Colonic mucosa (tissue), 4 donors: Measurements from ENCODE around the gene HNRNPA1L2. TPM values are rescaled to one million over a fixed set of nuclear protein-coding genes. Genes with fewer than 3 reads are reported as not detected.

Experiments used
- DNase-seq: peaks from one replicate; pipeline ENCODE4 v3.0.0-alpha.2; 2020
- H3K27ac ChIP-seq: fragments of 200-600 bp; one replicate; pipeline ENCODE4 v1.8.0; 2021
- H3K27me3 ChIP-seq: fragments of 200-600 bp; one replicate; pipeline ENCODE4 v1.8.0; 2021
- H3K36me3 ChIP-seq: fragments of 200-600 bp; one replicate; pipeline ENCODE4 v1.8.0; 2021
- H3K4me1 ChIP-seq: fragments of 200-600 bp; one replicate; pipeline ENCODE4 v1.8.0; 2021; ENCODE audit warnings: mild to moderate bottlenecking
- H3K4me3 ChIP-seq: fragments of 200-600 bp; one replicate; pipeline ENCODE4 v1.8.0; 2021
- H3K9ac ChIP-seq, 2 donors: one replicate each; pipeline ENCODE4 v1.7.0; 2013; ENCODE audit warnings: control low read depth in 2 of 2, low read depth in 2 of 2, low read length in 2 of 2
- H3K9me3 ChIP-seq: fragments of 200-600 bp; one replicate; pipeline ENCODE4 v1.8.0; 2021
- intact Hi-C: fragments of 100-400 bp; cut with DNase I; formaldehyde crosslinking; loops from one replicate; pipeline ENCODE4 v1.14.1; 2022
- total RNA-seq, 2 donors: library from RNA; stranded (reverse); fragmentation: NEBNext Ultra II Directional in 1 of 2; extraction: Animal tissue kit (Norgen Biotek cat#: 25700) in 1 of 2; gene quantifications; one replicate each; pipeline ENCODE4 v1.2.1, GENCODE V29; 2021
- TF ChIP-seq, protein P1 (sequence below): fragments of 200-600 bp; IDR thresholded peaks from one replicate; pipeline ENCODE4 v1.8.0; 2022; ENCODE audit warnings: antibody characterized with exemption, mild to moderate bottlenecking
- donor health status: healthy.
- donor health status: DM: no; HTN: no; CAD: no.
- donor health status: DM: no; HTN: no; CAD: no.

HNRNPA1L2 gene
- total RNA-seq, 2 donors from 2014 or later: 2.5 to 2.7 TPM

GRCh38 chr13:52644108-52644507 lies 1.9 kb downstream of the HNRNPA1L2 start:
- H3K4me3 ChIP-seq: no peak overlapping the region
- no peak overlapping the region for H3K9ac ChIP-seq
- DNase-seq: no peak
- TF ChIP-seq, protein P1, sequence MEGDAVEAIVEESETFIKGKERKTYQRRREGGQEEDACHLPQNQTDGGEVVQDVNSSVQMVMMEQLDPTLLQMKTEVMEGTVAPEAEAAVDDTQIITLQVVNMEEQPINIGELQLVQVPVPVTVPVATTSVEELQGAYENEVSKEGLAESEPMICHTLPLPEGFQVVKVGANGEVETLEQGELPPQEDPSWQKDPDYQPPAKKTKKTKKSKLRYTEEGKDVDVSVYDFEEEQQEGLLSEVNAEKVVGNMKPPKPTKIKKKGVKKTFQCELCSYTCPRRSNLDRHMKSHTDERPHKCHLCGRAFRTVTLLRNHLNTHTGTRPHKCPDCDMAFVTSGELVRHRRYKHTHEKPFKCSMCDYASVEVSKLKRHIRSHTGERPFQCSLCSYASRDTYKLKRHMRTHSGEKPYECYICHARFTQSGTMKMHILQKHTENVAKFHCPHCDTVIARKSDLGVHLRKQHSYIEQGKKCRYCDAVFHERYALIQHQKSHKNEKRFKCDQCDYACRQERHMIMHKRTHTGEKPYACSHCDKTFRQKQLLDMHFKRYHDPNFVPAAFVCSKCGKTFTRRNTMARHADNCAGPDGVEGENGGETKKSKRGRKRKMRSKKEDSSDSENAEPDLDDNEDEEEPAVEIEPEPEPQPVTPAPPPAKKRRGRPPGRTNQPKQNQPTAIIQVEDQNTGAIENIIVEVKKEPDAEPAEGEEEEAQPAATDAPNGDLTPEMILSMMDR: no peak
- H3K27ac ChIP-seq: no peak overlapping the region
- intact Hi-C loops: no loop called here
- H3K4me1 ChIP-seq: no peaks in the 10 kb centered on the region
- no peaks in the 10 kb centered on the region for H3K36me3 ChIP-seq
- H3K27me3 ChIP-seq: no peaks in the 10 kb centered on the region
- no peaks in the 10 kb centered on the region for H3K9me3 ChIP-seq

DNA sequence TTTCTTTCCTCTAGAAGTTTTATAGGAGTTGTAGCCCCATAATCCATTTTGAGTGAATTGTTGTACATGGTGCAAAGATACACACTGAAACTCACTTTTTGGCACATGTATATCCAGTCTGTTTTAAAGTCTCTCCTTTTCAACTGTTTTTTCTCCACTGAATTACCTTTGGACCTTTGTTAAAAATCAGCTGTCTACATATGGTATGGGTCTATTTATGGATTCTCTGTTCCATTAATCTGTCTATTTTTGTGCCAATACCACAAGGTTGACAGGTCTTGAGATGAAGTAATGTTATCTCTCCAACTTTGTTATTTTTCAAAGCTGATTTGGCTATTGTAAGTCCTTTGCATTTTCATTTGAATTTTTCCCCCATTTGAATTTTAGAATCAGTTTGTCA lies 4.7 kb downstream of the HNRNPA1L2 start:
- Histone ChIP-seq H3K4me1 (no peaks in the 10 kb centered on the region), H3K4me3 (no peak overlapping the region), H3K27me3 (no peaks in the 10 kb centered on the region), H3K36me3 (no peaks in the 10 kb centered on the region), H3K27ac (no peak overlapping the region), H3K9me3 (no peaks in the 10 kb centered on the region), H3K9ac (no peak overlapping the region)
- intact Hi-C loops: no loop called here
- TF ChIP-seq, protein P1: no peak
- no peak for DNase-seq

- no peaks in the 10 kb centered on the region for H3K4me1 ChIP-seq
- no peaks in the 10 kb centered on the region for H3K27me3 ChIP-seq
- no peak overlapping the region for H3K27ac ChIP-seq
- H3K9me3 ChIP-seq: no peaks in the 10 kb centered on the region
- no peaks in the 10 kb centered on the region for H3K36me3 ChIP-seq
- intact Hi-C loops: no loop called here
- TF ChIP-seq, protein P1: no peak
- peak overlapping the region in 1 of 2 donors; percentile 93 for H3K9ac ChIP-seq
- DNase-seq: no peak
- peak overlapping the region; percentile 75 for H3K4me3 ChIP-seq
These were observed 8.5 kb downstream of the HNRNPA1L2 start for GRCh38 chr13:52650731-52651130.

DNA sequence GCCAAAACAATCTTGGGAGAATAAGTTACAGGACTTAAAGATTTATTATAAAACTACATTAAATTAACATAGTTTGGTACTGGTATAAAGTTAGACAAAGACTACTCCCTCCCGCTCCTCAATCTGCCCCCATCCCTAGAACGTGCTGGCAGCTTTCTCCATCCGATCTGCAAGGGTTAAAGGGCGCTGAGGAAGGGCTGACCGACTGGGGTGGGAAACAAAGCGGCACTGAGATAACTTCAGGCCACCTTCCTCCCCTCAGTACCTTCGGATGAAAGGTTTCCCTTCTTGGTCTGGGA lies 9.6 kb downstream of the HNRNPA1L2 start:
- H3K4me1 ChIP-seq: no peaks in the 10 kb centered on the region
- TF ChIP-seq, protein P1: no peak
- H3K27ac ChIP-seq: peak overlapping the region; percentile 97
- no peaks in the 10 kb centered on the region for H3K36me3 ChIP-seq
- no peaks in the 10 kb centered on the region for H3K9me3 ChIP-seq
- no peak for DNase-seq
- peak overlapping the region; percentile 75 for H3K4me3 ChIP-seq
- intact Hi-C loops: no loop called here
- peak overlapping the region; percentile 93 to 94 for H3K9ac ChIP-seq
- H3K27me3 ChIP-seq: no peaks in the 10 kb centered on the region

DNA sequence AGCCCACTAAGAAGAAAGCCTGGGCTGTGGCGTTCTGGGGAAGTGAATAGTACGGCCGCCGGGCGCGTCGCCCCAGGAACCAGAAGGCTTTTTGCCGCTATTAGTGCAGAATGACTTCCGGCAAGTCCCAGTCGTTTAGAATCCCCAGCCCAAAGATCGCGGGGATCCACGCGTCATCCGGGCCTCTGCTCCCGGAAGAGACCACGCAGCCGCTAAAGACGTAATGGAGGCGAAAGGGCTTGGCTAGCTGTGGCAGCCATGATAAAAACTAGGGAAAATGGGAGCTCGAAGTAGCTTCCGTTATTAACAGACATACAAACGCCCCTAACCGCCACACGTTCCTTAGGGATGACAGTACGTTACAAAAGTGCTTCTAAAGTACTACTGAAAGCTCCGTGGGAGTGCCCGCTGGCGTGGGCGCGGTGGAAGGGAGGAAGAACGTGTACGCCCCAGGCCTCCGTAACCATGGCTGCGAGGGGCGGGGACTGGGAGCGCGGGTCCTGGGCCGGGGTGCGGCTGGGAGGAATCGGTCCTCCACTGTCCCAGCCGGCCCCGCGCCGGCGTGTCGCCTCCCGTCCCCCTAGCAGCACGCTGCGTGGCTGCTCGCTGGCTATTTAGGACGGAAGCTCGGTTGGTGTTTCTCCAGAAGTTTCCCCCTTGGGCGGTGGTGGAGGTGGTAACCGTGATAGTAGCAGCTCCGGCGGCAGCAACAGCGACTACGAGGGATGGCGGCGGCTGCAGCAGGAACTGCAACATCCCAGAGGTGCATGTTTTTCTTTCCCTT lies 10.2 kb downstream of the HNRNPA1L2 start, which contains the start of gene SUGT1:
Gene SUGT1 (plus strand): TSS at position 641 of the 784 bp plus-strand sequence. CDS start 85 bp downstream, at position 726.
- Histone ChIP-seq H3K4me1 (no peaks in the 10 kb centered on the region), H3K36me3 (no peaks in the 10 kb centered on the region), H3K27ac (peak within 1 kb of the TSS; percentile 97), H3K27me3 (no peaks in the 10 kb centered on the region), H3K9ac (peak within 1 kb of the TSS; percentile 93 to 94), H3K4me3 (peak within 1 kb of the TSS; percentile 75), H3K9me3 (no peaks in the 10 kb centered on the region)
- TF ChIP-seq, protein P1: peak; percentile 39
- intact Hi-C loops: no loop called here
- peak; percentile 98 for DNase-seq
